Measurements from ENCODE around the gene MAT2A.

GRCh38 chr2:85527787-85528186 is 11.2 kb upstream of the MAT2A start:
- no peak for TF ChIP-seq CTCF (IDR thresholded peaks at IDR 0.05)
- TF ChIP-seq EZH2 (IDR thresholded peaks at IDR 0.05; ENCODE audit: borderline replicate concordance, insufficient read depth, low read depth, low read length, poor library complexity, severe bottlenecking) = no peak

All from B cell (primary cell).